GM11168 (cell line): Measurements from ENCODE around the gene DUSP15.

Experiments
- in situ Hi-C: fragments of 300-500 bp; cut with MboI; formaldehyde crosslinking; loops from one replicate; pipeline ENCODE4 v1.12.0; 2022; ENCODE audit warnings: low sequenced_read_pairs; ENCODE audit not compliant: unreplicated experiment

The DUSP15 gene

DNA sequence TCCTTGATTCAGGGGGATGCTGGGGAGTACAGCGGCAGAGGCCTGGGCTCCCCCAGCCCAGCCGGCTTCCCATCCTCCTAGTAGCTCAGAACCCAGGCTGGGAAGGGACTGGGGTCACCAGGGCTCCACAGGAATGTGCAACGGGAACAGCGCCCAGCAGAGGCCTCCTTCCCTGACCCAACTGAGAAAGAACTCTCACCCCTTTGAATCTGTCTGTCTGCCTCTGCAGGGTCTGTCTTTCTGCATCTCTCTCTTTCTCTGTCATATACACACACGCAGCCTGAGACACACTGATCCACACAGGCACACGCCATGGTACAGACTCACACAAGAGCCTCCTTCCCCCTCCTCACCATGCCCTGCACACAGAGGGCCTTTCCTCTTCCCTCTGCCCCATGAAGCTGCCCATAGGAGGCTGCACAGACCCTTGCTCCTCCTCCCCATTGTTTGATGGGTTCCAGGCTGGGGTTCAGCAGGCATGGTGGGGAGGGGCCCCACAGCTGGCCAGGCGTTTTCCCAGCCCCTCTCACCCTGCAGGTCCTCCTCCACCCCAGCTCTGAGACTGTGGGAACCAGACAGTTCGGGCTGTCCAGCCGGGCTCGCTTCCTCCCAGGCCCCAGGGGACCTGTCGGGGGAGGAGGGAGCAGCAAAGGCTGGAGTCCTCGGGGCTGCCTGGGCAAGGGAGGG, 27.7 kb downstream of the DUSP15 start:
- in situ Hi-C loops = no loop called here

DNA sequence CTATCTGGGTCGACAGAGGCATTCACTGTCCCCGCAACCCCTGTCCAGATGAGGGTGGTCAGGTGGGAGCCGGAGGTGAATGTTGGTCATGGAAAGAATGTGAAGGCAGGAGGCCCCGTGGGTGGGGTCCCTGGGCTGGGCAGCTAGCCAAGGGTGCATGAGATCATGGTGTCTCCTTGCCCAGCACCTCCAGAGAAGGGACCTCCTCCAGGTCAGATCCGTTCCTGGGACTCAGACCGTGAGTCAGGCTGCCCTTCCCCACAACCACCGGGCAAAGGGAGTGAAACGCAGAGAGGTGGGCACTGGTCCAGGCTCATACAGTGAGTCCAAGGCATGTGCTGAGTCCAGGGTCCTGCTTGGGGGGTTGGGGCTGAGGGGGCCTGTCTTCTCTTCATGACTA, 28.4 kb downstream of the DUSP15 start:
- in situ Hi-C loops = no loop called here

DNA sequence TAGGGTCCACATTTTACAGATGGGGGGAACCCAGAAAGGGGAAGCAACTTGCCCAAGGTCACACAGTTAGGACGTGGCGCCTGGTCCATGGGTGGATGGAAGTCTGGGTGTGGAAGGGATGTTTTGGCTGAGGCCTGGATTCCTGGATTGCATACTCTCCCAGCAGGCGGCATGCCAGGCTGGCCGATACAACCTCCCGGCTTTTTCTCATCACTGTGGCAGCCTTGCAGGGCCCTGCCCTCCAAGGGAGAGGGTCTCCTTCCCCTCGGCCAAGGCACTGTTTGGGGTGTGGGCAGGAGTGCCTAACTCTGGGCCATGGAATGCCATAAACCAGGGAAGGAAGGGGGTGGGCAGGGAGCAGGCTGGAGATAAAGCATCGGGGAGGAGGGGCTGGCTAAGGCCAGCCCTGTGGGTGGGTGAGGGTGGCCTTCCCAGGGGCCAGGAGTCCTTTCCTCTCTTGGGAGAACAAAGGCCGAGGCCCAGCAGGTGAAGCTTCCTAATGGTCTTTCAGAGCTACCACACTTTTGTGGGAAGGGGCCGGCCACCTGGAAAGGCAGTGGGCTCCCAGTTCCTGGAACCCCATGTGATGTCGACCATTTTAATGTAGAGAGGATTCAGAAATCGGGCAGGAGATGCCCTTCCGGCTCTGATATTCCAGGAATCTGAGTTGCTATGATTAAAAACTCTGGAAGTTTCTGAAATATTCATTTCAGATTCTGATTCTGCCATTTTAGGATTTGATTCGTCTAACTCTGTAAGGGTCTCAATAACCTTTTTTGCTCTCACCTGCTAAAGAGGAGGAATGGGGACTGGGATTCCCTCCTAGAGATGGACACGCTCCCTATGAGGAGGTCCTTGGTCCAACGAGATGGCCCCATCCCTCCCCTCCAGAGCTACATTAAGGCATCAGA, 29.2 kb downstream of the DUSP15 start:
- in situ Hi-C loops = no loop called here

DNA sequence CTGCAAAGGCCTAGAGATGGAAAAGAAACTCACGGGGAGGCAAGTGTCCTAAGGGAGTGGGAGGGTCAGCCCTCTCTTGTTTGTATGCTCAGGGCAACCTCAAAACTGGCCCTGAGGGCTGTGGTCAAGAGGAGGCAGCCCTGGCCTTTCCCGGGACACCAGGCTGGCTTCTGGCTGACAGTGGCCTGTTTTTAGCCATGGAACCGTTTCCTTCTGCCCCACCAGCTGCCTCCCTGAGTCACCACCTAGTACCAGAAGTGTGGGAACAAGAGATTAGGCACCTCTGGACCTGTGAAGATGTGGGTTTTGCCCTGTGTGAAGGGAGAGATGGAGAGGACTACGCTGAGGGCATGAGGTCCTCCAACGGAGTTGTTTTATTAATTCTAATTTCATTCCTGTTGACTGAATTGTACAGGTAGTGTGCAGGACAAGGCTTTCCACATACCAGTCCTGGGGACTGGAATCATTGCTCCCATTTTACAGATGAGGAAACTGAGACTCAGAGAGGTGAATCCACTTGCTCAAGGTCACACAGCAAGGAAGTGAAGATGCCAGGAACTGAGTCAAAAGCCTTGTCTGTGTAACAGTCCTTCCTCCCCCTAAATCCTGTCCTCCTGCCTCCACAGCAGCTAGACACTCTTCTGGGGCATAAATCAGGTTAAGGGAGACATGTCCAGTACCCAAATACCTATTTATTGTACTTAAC, 30.4 kb downstream of the DUSP15 start:
- in situ Hi-C loops = no loop called here

DNA sequence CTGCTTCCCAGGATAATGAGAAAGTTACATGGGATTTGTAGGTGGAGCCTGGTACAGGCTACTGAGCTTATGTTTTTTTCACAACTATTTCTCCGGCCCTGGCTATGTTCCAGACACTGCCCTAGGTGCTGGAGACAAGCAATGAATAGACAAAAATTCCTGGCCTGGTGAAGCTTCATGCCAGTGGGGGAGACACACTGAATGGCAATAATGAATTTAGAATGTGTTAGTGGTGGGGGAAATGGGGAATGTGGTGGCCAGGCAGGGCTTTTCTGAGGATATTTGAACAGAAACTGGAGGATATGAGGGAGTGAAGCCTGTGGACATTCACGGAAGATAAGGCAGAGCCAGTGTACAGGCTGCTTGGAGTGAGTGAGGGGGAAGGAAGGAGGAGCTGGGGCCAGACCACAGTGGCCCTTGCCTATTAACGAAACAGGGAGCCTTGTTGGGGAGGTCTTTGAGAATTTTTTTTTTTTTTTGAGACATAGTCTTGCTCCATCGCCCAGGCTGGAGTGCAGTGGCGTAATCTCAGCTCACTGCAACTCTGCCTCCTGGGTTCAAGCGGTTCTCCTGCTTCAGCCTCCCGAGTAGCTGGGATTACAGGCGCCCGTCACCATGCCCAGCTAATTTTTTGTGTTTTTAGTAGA, 31.6 kb downstream of the DUSP15 start:
- in situ Hi-C loops = no loop called here

DNA sequence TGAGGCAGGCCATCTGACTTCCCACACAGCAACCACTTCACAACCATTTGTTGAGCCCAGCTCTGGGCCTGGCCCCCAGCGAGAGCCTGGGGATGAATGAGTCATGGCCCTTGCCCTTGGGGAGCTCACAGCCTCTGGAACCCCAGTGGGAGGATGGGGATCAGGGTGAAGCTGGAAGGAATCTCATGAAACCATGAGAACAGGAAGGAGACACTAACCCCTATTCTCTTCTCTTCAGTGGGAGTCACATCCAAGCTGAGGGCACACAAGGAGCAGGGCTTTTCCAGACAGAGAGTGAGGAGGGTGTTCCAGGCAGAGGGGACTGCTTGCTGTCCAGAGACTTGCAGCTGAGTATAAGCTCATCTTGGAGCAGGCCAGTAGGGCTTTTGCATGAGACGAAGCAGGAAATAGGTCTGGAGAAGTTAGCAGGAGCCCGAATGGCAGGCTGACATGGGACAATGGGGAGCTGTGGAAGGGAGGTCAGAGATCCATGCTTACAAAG, 32.4 kb downstream of the DUSP15 start:
- in situ Hi-C loops = no loop called here

DNA sequence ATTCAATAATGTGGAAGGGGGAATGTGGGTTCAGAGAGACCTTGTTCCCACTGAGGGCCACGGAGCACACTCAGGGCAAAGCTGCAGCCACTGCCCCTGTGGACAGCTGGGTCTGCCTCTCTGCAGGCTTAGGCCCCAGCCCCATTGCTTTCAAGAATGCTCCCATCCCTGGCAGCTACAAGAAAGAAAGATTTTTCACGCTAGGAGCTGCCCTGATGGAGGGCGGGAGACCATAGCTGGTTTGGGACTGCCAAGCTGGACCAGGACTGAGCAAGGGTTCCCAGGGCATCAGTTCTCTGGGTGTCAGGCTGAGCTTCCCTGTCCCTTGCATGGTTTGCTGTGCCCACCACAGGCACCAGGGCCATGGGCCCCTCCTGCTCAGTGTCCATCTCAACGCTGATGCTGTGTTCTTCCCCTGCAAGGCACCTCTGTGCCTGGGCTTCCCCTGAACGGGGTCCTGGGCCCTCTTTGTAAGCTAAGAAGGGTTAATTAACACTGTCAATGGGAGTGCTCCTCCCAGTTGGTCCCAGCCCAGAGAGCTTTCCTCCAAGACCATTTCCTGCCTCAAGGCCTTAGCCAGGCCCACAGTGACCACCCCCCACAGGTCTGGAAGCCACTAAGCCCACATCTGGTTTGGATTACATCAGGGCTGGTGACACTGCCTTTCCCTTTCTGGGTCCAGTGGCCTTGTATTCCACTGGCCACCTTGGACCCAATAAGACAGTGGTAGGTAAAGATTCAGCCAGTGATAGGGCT, 33.3 kb downstream of the DUSP15 start:
- in situ Hi-C loops = no loop called here

DNA sequence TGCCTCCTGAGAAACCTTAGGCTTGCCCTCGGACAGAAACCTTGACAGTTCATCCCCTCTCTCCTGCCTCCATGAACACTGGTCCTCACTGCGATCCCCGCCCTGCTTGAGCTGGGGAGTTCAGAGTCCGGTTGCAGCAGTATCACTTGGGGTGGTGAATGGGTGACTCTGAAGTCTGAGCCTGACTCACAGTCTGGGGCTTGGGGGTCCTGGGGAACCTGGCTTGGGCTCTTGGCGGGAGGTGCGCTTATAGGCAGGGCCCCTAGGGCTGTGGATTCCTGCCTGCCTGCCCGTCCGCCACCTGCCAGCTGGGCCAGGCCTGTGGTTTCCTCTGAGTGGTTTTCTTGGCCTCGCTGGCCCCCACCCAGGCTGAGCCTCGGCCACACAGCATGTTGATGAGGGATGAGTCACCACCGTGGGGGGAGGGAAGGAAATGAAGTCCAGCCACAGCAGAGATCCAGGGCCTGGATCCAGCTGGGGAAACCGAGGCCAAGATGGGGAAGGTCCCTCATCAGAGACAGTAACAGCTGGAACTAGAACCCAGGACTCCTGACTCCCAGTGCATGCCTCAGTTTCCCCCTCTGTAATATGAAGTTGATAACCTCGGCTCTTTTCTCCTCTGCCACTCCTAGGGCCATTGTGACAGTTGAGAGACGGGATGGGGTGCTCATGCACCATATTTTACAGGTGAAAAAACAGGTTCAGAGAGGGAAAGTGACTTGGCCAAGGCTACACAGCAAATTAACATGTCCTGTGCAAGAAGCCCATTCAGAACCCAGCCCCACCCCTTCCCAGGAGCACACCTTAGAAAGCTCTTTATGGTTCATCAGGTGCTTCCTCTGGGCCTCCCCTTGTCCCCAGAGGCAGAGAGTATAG, 34.1 kb downstream of the DUSP15 start:
- in situ Hi-C loops = no loop called here

DNA sequence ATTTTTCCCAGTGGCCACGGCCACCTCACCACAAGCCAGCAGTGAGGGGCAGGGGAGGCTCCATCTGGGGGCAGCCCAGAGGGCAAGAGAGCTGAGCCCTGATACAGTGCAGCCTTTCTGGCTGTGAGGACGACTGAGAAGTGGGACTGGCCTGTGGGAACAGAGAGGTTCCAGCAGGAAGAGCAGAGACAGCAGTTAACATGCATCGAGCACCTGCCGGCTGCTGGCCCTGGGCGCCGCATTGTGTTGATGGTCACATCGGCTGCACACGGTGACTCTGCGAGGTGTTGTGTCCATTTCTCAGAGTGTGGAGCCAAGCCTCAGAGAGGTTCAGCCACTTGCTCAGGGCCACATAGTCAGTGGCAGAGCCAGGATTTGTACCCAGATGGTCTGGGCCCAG, 34.8 kb downstream of the DUSP15 start:
- in situ Hi-C loops = no loop called here

DNA sequence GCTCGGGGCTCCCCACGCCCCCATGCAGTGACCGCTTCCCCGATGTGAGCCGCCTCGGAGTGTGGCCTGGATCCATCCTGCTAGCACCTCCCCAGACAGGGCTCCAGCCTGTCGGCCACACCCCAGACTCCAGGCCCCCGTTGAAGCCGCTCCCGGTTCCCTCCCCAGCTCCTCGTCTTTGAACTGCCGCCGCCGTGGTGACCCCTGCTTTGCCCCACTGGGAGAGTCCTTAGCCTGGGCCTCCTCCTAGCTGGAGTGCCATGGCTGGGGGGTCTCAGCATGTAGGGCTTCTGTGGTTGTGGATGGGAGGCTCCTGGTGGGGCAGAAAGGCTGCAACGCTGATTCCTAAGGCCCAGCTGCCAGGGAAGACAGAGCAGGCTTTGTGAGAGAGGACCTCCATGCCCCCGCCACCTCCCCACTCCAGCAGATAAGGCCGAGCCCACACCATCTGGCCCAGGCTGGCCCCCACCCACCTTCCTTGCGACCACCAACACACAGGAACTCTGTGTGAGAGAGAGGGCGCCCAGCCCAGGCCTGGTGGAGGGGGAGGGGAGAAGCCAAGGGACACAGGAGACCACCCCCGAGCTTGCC, 36.3 kb downstream of the DUSP15 start:
- in situ Hi-C loops = no loop called here

DNA sequence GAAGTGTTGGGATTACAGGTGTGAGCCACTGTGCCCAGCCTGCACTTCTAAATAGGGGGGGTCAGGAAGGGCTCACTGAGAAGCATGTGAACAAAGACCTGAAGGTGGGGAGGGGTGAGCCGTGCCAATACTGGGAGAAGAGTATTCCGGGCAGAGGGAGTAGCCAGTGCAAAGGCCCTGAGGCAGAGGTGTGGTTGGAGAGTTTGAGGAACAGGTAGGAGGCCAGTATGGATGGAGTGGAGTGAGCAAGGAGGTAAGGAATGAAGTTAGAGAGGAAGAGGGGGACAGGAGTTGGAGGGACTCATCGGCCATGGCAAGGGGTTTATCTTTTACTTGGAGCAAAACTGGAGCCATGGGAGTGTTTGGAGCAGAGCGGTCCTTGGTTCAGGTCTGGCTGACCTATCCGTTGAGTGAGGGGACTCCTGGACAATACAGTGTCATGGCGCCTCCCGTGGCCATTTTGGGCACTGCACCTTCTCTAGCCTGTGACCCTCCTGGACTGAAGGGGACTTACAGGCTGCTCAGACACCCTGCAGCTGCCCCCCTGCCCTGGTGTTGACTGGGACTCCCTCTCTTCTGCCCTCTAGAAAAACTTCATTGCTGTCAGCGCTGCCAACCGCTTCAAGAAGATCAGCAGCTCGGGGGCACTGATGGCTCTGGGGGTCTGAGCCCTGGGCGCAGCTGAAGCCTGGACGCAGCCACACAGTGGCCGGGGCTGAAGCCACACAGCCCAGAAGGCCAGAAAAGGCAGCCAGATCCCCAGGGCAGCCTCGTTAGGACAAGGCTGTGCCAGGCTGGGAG, 37.0 kb downstream of the DUSP15 start:
- in situ Hi-C loops = no loop called here

DNA sequence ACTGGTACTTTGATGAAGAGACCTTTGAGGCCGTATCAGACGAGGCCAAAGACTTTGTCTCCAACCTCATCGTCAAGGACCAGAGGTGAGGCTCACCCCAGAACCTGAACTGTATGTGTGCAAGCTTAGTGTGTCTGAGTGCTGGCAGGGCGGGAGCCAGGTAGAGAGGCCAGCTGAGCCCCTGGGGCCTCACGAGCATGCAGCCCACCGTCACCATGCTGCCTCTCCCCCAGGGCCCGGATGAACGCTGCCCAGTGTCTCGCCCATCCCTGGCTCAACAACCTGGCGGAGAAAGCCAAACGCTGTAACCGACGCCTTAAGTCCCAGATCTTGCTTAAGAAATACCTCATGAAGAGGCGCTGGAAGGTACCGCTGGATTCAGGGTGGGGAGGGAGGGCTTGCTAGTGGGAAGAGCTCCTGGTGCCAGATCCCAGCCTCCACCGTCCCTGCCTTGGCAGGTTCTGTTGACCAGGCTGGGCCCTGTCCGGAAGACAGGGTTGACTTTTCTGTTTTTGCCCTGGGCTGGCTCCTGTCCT, 38.5 kb downstream of the DUSP15 start:
- in situ Hi-C loops = no loop called here

DNA sequence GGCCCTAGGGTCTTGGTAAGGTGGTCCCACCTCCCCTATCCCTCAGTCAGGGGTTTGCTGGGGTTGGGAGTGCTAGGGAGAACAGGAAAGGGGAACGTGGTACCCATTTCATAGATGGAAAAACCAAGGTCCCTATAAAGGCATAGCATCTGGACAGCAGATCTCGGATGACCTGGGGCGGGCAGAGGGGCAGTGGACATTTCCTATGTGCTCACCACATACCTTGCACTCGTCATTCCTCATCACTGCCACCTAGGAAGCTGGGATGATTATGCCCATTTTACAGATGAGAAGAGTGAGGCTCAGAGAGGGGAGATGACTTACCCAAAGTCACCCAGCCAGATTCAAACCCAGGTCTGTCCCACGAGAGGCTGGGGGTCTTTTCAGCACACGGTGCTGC, 39.1 kb downstream of the DUSP15 start:
- in situ Hi-C loops = no loop called here

DNA sequence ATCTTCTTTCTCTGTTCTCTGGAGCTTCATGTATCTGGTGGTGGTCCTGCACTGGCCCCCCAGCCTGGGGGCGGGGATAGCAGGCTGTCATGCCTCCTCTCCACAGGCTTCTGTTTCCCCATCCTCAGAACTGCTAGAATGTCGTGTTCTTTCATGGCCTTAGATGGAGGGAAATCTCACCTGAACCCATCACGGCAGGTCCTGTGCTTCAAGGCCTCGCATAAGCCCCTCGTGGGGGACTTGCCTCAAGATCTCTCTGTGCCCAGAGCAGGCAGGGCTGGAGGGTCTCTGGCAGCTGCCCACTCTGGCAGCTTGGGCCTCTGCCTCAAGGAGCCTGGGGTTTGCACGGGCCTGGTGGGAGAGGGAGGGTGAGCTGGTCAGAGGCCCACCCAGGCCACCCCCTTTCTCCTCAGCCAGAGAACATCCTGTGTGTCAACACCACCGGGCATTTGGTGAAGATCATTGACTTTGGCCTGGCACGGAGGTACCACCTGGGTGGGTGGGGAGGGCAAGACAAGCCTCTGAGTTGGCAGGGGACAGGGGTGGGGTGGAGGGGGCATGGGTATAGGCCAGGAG, 39.8 kb downstream of the DUSP15 start:
- in situ Hi-C loops = no loop called here

DNA sequence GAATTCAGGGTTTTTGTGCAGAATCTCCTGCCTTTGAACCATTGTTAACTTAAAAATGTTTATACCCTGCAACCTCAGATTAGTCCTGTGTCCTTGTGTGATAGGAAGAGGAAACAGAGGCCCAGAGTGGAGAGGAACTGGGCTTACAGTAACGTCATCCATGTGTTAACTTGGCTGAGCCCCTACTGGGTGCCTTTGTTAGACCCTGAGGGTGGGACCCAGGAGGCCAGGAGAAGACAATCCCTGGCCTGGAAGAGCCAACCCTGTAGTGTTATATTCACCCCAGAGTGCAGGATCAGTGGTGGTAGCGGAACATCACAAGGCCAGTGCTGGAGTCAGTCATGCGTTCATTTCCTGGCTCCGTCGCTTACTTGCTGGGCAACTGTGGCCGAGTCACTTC, 40.6 kb downstream of the DUSP15 start:
- in situ Hi-C loops = loop anchor here (10.0 kb wide), 1 partner anchor 265 kb away; no protein-coding TSS in a partner anchor

DNA sequence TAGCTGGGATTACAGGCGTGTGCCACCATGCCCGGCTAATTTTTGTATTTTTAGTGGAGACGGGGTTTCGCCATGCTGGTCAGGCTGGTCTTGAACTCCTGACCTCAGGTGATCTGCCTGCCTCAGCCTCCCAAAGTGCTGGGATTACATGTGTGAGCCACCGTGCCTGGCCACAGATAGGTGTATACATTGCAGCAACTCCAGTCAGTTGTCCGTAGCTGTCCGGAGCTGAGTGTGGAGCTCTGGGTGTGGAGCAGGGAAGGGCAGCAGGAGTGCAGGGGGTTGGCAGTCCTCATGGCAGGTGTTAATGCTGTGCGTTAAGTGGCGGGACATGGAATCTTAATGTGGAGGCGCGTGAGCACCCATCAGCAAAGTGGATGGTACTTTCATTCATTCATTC, 42.3 kb downstream of the DUSP15 start:
- in situ Hi-C loops = loop anchor here (10.0 kb wide), 1 partner anchor 267 kb away; no protein-coding TSS in a partner anchor

DNA sequence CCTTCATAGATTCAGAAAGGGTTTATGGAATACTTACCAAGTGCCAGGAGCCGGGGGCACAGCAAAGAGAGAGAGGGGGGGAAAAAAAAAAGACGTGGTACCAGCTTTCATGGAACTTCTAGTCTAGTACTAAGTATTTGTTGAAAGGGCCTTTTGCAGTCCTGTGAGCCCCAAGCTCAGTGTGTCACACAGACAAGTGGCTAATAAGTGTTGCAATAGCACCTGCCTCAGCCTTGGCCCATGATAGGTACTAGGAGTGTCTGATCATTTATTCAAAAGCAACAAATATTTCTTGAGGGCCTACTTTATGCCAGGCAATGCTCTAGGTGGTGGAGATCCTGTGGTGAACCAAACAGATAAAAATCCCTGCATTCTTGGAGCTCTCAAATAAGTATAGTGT, 43.3 kb downstream of the DUSP15 start:
- in situ Hi-C loops = loop anchor here (10.0 kb wide), 1 partner anchor 268 kb away; no protein-coding TSS in a partner anchor
